ENCODE results near the gene EPM2A.

DNA sequence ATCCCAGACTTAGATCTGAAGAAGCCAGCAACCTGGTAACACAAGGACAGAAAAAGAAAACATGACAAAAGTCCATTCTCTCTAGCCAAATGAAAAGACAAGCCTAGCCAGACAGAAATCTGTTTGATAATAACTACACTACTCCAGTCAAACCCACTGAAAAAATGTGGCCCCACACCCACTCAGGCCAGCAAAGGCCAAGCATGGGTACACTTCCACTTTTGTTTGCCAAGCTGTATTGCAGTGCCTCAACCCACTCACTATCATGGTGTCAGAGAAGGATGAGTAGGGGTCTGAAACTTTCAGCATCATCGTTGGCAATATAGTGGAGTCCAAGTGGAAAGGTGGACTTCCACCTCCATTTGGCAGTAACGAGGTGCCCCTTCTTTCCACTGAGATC is 45.8 kb downstream of the EPM2A start:
- TF ChIP-seq, protein P1, sequence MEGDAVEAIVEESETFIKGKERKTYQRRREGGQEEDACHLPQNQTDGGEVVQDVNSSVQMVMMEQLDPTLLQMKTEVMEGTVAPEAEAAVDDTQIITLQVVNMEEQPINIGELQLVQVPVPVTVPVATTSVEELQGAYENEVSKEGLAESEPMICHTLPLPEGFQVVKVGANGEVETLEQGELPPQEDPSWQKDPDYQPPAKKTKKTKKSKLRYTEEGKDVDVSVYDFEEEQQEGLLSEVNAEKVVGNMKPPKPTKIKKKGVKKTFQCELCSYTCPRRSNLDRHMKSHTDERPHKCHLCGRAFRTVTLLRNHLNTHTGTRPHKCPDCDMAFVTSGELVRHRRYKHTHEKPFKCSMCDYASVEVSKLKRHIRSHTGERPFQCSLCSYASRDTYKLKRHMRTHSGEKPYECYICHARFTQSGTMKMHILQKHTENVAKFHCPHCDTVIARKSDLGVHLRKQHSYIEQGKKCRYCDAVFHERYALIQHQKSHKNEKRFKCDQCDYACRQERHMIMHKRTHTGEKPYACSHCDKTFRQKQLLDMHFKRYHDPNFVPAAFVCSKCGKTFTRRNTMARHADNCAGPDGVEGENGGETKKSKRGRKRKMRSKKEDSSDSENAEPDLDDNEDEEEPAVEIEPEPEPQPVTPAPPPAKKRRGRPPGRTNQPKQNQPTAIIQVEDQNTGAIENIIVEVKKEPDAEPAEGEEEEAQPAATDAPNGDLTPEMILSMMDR (conservative IDR thresholded peaks at IDR 0.05), result no peak
- TF ChIP-seq EZH2 (IDR thresholded peaks at IDR 0.05; ENCODE audit: low read depth), result no peak
